GM21447 (cell line): ENCODE results near the gene ATP2B2.
A peak's percentile ranks its signal among the peaks of the same experiment; 100 is the strongest.

Source experiments
- ATAC-seq: cut with Tn5 transposase; IDR thresholded peaks from one replicate; pipeline ENCODE4 v1.9.1; 2021; ENCODE audit not compliant: unreplicated experiment

Gene ATP2B2

DNA sequence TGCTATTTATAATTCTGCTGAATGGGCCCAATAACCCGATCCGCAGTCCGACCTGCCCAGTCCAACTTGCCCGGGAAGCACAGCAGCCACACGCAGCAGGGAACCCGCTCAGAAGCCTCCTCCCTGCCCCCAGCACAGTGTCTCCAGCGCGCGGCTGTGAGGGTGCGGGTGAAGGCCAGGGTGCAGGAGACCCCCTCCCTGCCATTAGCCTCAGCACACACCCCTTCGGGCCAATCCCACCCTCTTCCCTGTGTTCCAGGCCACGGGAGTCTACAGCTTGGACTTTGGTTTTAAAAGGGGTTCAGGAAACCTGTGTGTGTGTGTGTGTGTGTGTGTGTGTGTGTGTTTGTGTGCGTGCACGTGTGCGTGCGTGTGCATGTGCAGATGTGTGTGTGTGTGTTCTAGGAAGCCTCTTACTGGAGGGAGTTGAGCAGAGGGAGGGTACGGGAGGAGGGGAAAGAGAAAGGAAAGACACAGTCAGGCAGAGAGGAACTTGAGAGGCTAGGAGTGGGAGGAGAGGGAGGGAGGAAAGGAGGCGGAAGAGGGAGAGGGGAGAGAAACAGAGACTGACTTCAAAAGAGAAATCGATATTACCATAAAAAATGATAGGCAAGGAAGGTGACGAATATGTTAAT is 34.2 kb downstream of the ATP2B2 start:
- no peak for ATAC-seq

DNA sequence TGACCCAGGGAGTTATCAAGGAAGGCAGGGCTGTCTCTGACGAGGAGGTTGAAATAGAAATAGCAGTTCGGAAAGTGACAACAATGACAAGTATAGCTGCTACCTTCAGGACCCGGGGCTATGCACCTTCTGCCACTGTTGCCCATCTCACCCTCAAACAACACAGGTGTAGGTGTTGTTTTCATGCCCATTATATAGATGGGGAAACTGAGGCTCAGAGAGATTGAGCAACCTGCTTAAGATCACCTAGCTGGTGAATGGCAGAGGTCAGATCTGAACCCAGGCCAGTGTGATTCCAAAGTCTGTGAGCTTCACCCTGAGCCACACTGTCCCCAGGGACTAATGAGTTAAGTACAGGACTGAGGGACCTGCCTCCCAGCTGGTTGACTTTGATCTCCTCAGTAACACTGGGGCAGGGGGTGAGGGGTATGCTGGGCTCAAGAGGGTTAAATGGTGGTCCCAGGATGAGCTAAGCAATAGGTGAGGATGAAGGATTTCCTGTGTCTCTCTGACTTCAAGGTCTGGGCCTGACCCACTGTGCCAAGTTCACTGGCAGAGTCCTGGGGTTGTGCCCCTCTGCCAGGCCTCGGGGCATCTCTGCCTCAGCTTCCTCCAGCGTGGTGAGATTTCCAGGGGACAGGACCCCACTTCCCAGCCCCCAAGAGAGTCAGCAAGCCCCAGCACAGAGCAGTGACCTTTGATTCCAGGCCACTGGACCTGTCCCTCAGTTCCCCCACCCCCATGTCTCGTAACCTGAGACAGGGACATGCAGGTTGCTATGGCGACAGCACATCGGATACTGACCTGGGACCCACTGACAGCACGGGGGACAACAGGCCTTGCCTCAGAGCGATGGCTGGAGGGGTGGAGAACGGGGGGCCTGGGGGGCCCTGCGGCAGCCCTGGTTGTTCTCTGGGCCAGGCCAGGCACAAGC is 35.0 kb downstream of the ATP2B2 start:
- no peak for ATAC-seq

DNA sequence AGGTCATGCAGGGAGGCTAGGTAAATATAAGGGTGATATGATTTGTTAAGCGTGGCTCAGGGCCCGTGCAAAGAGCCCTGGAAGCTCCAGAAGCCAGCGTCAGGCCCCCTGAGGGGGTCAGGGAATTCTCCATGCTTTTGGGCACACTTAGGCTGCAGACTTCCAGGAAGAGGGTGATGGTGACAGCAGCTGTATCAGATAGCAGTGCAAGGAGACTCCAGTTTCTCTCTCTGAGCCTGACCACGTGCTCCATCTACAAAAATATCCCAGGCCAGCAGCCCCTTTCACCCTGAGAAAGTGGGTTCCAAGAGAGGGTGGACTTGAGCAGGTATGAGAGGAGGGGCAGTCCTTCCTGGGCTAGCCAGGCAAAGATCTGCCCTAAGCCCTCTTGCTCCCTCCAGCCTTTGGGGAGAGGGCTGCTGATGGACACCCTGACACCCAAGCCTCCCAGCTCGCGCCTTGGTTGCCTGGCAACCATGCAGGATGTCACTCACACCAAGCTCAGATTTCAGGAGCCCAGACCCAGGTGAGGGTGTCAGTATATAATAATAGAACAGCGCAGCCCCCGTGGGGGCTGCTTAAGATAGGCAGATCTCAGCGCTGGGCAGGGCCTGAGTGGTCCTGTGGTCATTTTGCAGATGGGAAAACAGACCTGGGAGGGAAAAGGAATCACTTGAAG is 35.8 kb downstream of the ATP2B2 start:
- no peak for ATAC-seq

DNA sequence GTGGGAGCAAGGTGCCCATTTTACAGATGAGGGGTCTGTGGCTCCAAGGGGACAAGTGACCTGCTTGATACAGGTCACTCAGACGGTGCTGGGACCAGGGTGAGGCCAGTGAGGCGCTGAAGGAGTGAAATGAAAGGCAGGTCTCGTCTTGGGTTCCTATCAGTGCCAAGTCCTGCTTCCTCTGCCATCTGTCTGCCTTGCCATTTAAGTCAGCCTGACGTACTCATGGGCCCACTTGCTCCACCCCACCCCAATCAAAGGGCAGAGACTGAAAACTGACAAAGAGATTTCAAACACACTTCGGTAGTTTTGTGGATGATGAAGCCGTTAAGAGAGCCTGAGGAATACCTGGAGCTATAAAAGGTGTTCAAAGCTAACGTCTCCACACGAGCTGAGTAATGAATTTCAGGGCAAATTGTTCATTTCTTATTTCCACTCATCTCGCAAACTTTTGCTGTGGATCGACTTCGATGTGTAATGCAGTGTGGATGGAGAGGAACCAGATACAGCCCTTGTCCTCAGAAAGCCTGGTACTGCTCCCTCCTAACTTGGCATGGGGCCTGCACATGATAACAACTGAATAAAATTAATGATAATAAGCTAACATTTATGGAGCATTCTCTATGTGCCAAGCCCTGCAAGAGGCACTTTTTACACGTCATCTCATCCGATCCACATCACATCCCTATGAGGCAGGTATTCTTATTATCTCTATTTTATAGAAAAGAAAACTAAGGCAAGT is 36.6 kb downstream of the ATP2B2 start:
- no peak for ATAC-seq

DNA sequence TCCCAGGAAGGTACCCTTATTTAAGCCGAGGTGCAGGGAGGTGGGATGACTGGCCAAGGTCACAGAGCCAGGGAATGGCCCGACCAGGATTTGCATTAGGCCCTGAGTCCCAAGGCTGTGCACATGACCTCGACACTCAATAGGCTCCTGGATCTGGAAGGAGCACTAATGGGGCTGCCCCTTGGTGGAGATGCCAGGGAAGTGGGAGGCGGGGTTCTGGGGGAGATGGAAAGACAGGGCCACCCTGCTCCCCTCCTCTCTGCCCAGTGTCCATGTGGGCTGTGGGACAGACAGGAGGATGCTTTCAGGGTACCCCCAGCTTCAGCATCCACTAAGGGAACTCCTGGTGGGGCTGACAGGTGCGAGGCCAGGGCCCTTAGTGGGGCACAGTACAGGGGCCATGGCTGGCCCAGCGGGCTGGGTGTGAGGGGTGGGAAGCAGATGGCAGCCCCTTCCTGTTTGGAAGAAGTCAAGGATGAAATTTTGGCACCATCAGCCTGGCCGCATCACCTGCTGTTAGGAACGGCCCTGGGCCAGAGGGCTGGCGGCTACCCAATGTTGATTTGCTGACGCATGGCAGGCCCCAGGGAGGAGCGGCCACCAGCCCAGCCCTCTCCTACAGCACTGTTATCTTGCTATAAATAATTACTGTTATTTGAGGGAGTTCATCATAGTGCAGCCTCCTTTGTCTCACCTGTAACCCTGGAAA is 37.3 kb downstream of the ATP2B2 start:
- ATAC-seq = no peak

DNA sequence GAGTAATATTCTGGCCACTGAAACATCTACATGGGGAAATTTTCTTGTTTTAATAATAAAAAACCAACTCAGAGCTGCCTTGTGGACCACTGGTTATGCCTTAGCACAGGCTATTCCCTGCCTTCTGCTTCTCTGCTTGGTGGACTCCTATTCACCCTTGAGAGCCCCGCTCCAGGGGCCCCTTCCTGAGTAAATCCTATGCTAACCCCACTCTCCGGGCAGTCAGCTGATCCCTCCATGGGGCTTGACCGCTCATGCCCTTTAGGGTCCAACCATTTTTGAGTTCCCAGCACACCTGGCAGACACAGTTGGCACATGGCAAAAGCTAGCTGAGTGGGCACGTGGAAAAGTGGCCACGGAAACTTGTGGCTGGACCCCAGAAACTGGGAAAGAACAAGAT is 38.2 kb downstream of the ATP2B2 start:
- no peak for ATAC-seq

DNA sequence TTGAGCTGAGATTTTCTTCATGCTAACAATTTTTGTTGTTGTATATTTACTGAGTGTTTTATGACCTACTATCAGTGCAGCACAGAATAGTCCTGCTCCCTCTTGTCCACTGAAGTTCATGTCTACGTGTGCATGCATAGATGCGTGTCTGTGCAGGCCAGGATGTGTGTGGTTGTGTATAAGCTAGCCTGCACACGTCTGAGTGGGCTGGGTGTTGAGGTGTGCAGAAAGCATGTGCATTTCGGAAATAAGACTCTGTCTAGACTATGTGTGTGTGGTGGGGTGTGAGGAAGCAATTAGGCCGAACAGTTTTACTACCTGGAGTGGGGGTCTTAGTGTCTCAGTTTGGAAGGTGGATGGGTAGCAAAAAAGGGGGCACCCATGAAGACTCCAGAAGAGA is 39.2 kb downstream of the ATP2B2 start:
- no peak for ATAC-seq

DNA sequence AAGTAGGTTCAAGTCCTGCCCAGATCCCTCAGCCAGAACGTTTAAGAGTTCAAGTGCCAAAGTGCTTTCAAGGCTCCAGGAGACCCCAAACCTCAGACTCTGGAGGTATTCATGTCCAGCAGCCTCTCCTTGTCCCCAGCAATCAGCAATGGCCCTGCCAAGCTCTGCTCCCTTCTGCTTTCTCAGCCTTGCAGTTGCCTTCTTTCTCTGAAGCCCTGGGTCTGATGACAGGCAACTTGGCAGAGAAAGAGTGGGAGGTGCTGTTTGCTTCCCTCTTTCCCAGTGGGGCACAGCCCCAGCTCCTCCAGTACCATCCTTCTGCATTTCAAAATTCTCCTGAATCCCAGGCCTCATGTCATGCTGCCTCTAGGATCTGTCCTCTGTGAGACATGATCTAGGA is 40.2 kb downstream of the ATP2B2 start:
- no peak for ATAC-seq

DNA sequence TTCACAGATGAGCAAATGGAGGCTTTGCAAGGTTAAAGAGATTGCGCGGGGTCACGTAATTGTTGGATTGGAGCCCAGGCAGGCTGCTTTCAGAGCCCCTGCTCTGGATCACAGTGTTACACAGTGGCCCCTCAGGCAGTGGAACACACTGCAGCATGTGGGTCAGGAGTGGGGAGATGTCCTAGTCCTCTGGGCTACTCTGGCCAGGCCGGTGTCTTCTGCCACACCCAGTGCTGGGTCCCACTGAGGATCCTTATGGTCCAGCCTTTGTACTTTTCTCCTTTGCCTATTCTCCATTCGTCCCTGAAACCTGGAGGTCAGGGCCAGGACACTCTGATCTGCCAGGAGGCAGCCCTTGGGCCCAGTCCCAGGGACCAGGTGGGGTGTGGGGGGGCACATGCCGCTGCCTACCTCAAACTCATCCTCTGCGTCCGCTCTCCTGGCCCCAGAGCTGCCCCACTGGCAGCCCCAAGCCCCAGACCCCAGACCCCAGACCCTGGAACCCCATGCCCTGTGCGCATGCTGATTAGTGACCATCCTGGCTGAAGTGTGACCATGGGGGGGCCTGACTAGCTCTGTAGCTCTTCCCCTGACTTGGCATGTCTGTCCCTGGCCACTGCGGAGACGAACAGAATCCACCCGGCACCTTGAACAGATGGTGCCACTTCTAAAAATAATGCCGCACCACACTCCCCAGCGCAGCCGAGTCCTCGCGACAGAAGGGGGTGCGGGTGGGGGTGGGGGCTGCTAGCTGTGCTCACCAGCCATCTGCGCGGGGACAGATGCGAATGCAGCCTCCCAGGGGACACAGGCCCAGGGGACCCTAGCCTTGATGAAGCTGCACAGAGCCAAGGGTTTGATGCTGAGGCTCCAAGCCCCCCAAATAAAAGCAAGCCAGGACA is 41.6 kb downstream of the ATP2B2 start:
- ATAC-seq = no peak

DNA sequence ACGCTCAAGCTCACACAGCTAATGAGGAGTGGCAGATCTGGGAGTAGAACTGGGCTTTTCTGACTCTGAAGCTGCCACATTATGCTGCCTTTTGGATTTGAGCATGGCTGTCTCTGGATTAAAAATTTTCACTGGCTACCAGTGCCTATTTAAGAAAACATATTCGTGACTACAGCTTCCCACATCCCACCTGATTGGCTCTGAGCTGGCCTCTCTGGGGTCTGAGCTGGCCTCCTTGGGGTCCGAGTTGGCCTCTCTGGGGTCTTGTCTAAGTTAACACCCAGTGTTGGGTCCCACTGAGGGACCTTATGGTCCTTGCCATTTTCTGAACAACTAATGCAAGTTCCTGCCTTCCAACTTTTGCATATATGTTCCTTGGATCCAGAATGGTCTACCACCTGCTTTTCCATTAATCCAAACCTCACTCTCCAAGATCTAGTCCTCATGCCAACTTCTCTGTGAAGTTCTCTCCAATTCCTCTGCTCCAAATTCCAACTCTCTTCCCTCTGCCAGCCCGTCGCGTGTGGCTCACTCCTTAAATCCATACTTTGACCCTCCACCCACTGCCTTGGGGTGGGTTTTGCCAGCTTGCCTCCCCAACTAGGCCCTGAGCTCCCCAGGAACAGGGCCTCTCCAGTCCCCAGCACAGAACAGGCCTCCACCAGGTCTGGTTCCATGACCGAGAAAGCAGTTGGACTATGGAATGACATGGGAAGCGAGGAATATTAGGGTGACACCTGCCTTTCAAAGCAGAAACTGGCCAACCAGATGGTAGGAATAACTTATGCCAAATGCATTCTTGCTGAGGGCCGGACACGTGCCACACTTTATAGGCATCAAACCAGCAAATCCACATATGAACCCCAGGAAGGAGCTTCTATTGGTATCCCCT is 42.5 kb downstream of the ATP2B2 start:
- no peak for ATAC-seq

DNA sequence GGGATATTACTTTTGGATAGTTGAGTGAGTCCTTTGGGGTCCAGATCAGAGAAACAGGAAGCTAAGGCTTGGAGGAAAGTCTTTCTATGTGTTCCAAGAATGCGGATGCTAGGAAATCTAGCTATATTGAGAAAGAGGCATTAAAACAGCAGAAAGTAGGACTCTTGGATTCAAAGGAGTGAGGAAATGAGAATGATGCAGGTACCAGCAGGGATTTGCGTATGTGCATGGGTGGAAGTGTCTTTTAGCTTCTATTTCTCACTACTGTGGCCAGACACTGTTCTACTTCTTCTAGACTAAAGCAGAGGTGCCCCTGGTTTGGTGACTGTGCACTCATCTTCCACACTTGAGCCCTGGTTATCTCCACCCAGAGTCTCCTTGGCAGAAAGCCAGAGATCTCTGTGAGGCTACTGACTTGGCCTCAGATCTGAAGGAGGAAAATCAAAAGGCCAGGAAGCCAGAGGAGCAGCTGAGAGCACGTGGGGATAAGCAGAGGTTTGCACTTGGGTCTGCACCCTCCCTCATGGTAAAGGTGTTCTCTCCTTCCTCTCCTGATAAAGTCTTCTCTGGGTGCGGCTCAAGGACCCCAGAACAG is 44.3 kb downstream of the ATP2B2 start:
- ATAC-seq = no peak

DNA sequence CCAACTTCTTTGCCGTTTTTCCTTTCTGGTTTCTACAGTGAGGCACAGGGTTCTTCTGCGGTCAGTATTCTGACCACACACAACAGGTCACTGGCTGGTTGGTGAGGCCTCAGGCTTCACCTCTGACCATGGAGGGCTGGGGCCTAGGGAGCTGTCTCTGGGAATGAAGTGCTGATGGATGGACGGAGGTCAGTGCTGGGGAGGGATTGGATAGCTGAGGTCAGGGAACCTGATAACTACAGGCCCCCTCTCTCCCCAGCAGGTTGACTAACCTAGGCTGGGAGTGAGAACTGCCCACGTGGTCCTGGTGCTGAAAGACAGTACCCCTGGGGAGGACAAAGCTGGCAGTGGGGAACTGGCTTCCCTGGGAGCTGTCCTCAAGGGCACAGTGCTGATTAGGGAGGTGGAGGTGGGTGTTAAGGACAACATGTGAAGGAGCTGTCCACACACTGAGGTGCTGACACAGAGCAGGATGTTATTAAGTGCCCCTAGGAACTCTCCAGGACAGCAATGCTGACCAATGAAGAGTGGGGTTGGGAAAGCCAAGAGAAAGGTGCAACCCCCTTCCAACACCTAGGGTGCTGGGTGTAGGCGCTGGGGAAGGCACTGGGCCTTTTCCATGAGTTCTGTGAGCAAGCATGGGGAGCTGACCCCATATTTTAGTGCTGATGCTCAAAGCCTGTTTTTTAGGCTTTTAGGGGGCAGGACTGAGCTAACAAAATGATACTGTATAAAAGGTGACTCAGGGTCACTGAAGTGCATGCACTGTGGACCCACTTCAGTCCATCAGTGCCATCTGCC is 45.2 kb downstream of the ATP2B2 start:
- peak; percentile 55 for ATAC-seq

DNA sequence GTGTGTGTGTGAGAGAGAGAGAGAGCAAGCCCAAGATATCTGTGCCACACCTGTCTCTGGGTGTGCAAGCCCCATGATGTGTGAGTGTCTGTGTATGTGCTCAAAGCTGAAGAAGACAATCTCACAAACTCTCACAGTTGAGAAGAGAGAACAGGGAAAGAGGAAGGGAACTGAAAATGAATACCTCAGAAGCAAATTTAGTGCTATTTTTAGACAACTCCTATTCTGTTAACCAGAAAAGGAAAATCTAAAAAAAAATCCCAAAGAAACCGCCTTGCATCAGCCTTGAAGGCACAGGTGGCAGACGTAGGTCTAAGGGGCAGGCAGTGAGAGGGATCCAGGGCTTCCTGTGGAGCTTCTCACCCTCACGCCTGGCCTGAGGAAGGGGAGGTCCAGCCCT is 47.8 kb downstream of the ATP2B2 start:
- ATAC-seq = no peak

DNA sequence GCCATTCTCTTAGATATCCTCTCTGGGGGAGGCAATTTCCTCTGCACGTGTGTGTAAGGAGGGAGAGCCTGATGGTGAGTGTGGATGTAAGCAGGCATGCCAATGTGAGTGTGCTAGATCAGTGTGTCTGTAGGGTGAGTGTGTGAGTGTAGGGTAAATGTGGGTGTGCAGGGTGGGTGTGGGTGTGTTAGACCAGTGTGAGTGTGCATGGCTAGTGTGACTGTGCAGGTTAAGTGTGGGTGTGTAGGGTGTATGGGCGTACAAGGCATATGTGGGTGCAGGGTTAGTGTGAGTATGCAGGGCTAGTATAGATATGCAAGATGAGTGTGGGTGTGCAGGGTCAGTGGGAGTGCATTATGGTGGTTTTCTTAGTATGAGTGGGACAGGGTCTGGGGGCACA is 48.4 kb downstream of the ATP2B2 start:
- ATAC-seq = no peak

DNA sequence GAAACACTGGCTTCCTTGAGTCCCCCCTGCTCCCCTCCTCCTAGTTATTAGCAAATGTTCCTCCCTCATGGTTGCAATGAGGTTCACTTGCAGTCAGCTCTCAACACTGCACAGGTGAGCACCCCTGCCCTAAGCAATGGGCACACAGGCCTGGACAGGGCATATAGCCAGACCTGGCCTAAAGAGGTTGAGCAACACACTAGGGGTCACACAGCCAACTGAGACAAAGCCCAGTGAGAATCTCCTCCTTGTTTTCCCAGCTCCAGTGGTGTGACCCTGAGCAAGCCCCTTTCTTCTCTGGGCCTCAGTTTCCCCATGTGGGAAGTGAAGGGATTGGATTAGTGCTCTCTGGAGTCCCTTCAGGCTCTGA is 49.9 kb downstream of the ATP2B2 start:
- ATAC-seq = no peak

DNA sequence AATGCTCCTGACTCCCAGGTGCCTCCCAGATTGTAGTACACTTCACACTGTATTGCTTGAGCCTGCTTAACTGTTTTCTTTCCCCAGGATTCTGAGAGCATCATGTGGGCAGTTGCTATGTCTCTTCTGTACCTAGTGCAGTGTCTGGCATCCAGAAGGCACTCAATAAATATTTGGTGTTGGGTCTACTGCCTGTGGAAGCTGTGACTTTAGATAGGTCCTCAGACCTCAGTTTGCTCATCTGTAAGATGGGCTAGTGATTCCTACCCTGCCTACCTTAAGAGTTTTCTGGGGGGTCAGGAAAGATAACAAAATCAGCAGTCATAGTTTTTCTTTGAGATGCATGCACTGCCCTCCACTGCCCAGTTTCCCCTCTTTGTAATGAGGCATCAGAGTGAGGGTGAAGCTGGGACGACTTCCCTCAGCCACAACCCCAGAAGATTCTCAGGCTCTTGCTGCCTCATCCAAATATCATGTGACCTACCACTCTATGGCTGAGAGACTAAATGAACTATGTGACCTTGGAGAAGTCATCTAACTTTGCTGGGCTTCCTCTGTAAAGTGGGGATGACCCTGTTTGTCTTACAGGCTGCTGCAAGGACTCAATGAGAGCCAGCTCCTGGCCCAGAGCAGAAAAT is 50.4 kb downstream of the ATP2B2 start:
- no peak for ATAC-seq
